ENCODE data around the gene SDK2. TPM values are rescaled to one million over a fixed set of nuclear protein-coding genes. Genes with fewer than 3 reads are reported as not detected.

SDK2 gene
- total and polyA plus RNA-seq, 2 of the 4 experiments (the other 2 are of a cell fraction) = under 0.01 to 0.03 TPM

- H3K36me3 ChIP-seq (ENCODE audit: control insufficient read depth, insufficient read depth, low read length) = no peaks in the 10 kb centered on the region
- dilution Hi-C loops (cut with HindIII; ENCODE audit: low sequenced_read_pairs, unreplicated experiment) = no loop called here
- H3K23ac ChIP-seq (ENCODE audit: low read depth, low read length) = no peak overlapping the region
- no peak overlapping the region for H2AK5ac ChIP-seq (ENCODE audit: low read depth, low read length)
- POLR2A ChIA-PET (ENCODE audit: unreplicated experiment) = no interaction called here
- DNase-seq = no peak
- H2AK9ac ChIP-seq (replicated peaks; ENCODE audit: low read depth, low read length, poor library complexity) = no peak overlapping the region
- no peak overlapping the region for H3K4me2 ChIP-seq (ENCODE audit: low read depth, low read length)
- no peaks in the 10 kb centered on the region for H3K4me1 ChIP-seq (ENCODE audit: control insufficient read depth, insufficient read depth, low read length)
- no peaks in the 10 kb centered on the region for H3K79me1 ChIP-seq (ENCODE audit: low read depth in 1 of 2, low read length in 2 of 2)
- H3K14ac ChIP-seq (replicated peaks; ENCODE audit: low read depth, low read length) = no peak overlapping the region
- H3K27ac ChIP-seq (ENCODE audit: insufficient read depth, low read length) = no peak overlapping the region
- H2BK120ac ChIP-seq (ENCODE audit: low read depth, low read length) = no peak overlapping the region
- peaks cover 17% of the 10 kb centered on the region for H3K27me3 ChIP-seq (ENCODE audit: control insufficient read depth, insufficient read depth, low read length)
- H2BK20ac ChIP-seq (ENCODE audit: low read depth, low read length) = no peak overlapping the region
- in situ Hi-C loops (cut with MboI; ENCODE audit: low sequenced_read_pairs) = no loop called here
- no peak overlapping the region for H4K91ac ChIP-seq (ENCODE audit: insufficient read depth, low read depth, low read length)
- H2AFZ ChIP-seq (replicated peaks; ENCODE audit: low read length, poor library complexity) = no peak overlapping the region
- no peak overlapping the region for H3K4ac ChIP-seq (ENCODE audit: low read depth, low read length)
- WGBS, 2 experiments (ENCODE audit: extremely low coverage in 2 of 2, insufficient read length in 1 of 2) = no CpG with 5 or more reads among the region's 29 CpGs
- ATAC-seq (ENCODE audit: low read depth) = no peak
- H3K9me3 ChIP-seq (ENCODE audit: control insufficient read depth, insufficient read depth, low read length) = no peaks in the 10 kb centered on the region
- no peak overlapping the region for H4K5ac ChIP-seq (ENCODE audit: low read depth, low read length)
- BruUV-seq (replicated peaks) = no TSS peak
- no peak overlapping the region for H3K9ac ChIP-seq (ENCODE audit: low read depth, low read length)
- no peak overlapping the region for H2BK15ac ChIP-seq (ENCODE audit: low read depth, low read length)
- no peak overlapping the region for H3K56ac ChIP-seq (ENCODE audit: extremely low read depth, insufficient read depth, low read length)
- H4K20me1 ChIP-seq (ENCODE audit: insufficient read depth, low read length) = no peaks in the 10 kb centered on the region
- no peak overlapping the region for H4K8ac ChIP-seq (ENCODE audit: low read depth in 2 of 2, low read length in 2 of 2)
- CTCF ChIA-PET = no interaction called here
- H3K18ac ChIP-seq (ENCODE audit: low read depth, low read length) = no peak overlapping the region
- H3K4me3 ChIP-seq (ENCODE audit: insufficient read depth, low read depth, low read length) = no peak overlapping the region
- intact Hi-C loops (cut with micrococcal nuclease) = no loop called here
- TF ChIP-seq MAZ (IDR thresholded peaks at IDR 0.05; ENCODE audit: borderline replicate concordance, low read depth, low read length) = no peak
- no peak for TF ChIP-seq CTCF (conservative IDR thresholded peaks at IDR 0.05; ENCODE audit: low read depth, low read length)
- TF ChIP-seq MAFK (IDR thresholded peaks at IDR 0.05; ENCODE audit: low read depth, low read length) = no peak
- no peak for TF ChIP-seq RCOR1 (IDR thresholded peaks at IDR 0.05; ENCODE audit: insufficient replicate concordance, low read length)
- no peak for TF ChIP-seq RAD21 (IDR thresholded peaks at IDR 0.05; ENCODE audit: low read length)
- no peak for TF ChIP-seq RFX5 (IDR thresholded peaks at IDR 0.05; ENCODE audit: low read depth, low read length)
- TF ChIP-seq, protein P1, sequence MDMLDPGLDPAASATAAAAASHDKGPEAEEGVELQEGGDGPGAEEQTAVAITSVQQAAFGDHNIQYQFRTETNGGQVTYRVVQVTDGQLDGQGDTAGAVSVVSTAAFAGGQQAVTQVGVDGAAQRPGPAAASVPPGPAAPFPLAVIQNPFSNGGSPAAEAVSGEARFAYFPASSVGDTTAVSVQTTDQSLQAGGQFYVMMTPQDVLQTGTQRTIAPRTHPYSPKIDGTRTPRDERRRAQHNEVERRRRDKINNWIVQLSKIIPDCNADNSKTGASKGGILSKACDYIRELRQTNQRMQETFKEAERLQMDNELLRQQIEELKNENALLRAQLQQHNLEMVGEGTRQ (IDR thresholded peaks at IDR 0.05; ENCODE audit: low read depth, low read length) = no peak
- TF ChIP-seq FOS (IDR thresholded peaks at IDR 0.05; ENCODE audit: low read depth, low read length) = no peak
- no peak for TF ChIP-seq NFE2L2 (IDR thresholded peaks at IDR 0.05; ENCODE audit: low read depth, low read length)
- no peak for TF ChIP-seq ELK1 (IDR thresholded peaks at IDR 0.05; ENCODE audit: borderline replicate concordance, low read depth, low read length)
- TF ChIP-seq POLR2A (IDR thresholded peaks at IDR 0.05; ENCODE audit: low read depth, low read length) = no peak
- no peak for TF ChIP-seq MXI1 (IDR thresholded peaks at IDR 0.05; ENCODE audit: borderline replicate concordance, low read depth, low read length)
- H2BK5ac ChIP-seq (ENCODE audit: low read depth, low read length, poor library complexity, severe bottlenecking) = no peak overlapping the region
- H3K9me1 ChIP-seq (ENCODE audit: insufficient read depth, low read length) = no peaks in the 10 kb centered on the region
Observed at GRCh38 chr17:73380439-73381106, 263.7 kb downstream of the SDK2 start.
